HG02852 (cell line): ENCODE results near the gene CATSPER4.

Experiments used
- ATAC-seq: cut with Tn5 transposase; IDR thresholded peaks from one replicate; pipeline ENCODE4 v1.9.1; 2021; ENCODE audit warnings: mild to moderate bottlenecking, moderate library complexity; ENCODE audit not compliant: unreplicated experiment

The CATSPER4 gene

GRCh38 chr1:26164036-26164860, 26.2 kb upstream of the CATSPER4 start:
- ATAC-seq, result no peak

GRCh38 chr1:26164861-26165842, 25.2 kb upstream of the CATSPER4 start:
- ATAC-seq, result no peak

- ATAC-seq, result no peak
These were observed 23.6 kb upstream of the CATSPER4 start for GRCh38 chr1:26166719-26167281.

- no peak for ATAC-seq
These were observed 21.8 kb upstream of the CATSPER4 start, which contains the start of gene C1orf232 for GRCh38 chr1:26168410-26169197. C1orf232 (minus strand) TSS chr1:26168963; CDS start chr1:26168499, 464 bp downstream.

- no peak for ATAC-seq
These were observed 21.2 kb upstream of the CATSPER4 start for GRCh38 chr1:26169198-26169554.

- peak; percentile 92 for ATAC-seq
These were observed 20.5 kb upstream of the CATSPER4 start, which contains the start of gene ZNF593 for GRCh38 chr1:26169669-26170471. ZNF593 (plus strand) TSS chr1:26169908; CDS start chr1:26169984, 76 bp downstream.

GRCh38 chr1:26170472-26170821, 20.0 kb upstream of the CATSPER4 start:
- ATAC-seq, result no peak

- no peak for ATAC-seq
These were observed 19.0 kb upstream of the CATSPER4 start, which contains the start of gene ZNF593OS for GRCh38 chr1:26171084-26172072. ZNF593OS (minus strand) TSS chr1:26171832; CDS start chr1:26171661, 171 bp downstream.

- ATAC-seq, result no peak
These were observed 15.1 kb upstream of the CATSPER4 start for GRCh38 chr1:26175346-26175745.

GRCh38 chr1:26177182-26177684, 13.2 kb upstream of the CATSPER4 start, which contains the start of gene CNKSR1:
CNKSR1 (plus strand) TSS chr1:26177491; CDS start chr1:26177548, 57 bp downstream.
- no peak for ATAC-seq

GRCh38 chr1:26180010-26180506, 10.3 kb upstream of the CATSPER4 start:
- ATAC-seq, result no peak

- ATAC-seq, result no peak
These were observed 8.6 kb upstream of the CATSPER4 start for GRCh38 chr1:26181586-26182382.

GRCh38 chr1:26182383-26182696, 8.1 kb upstream of the CATSPER4 start:
- ATAC-seq, result no peak

- no peak for ATAC-seq
These were observed 6.3 kb upstream of the CATSPER4 start for GRCh38 chr1:26184086-26184485.

GRCh38 chr1:26184883-26185282, 5.5 kb upstream of the CATSPER4 start:
- ATAC-seq, result no peak

- no peak for ATAC-seq
These were observed 2.5 kb upstream of the CATSPER4 start for GRCh38 chr1:26187882-26188281.

GRCh38 chr1:26188477-26188876, 1.9 kb upstream of the CATSPER4 start:
- ATAC-seq, result no peak
